Measurements from ENCODE around the gene ABCG2. TPM values are rescaled to one million over a fixed set of nuclear protein-coding genes. Genes with fewer than 3 reads are reported as not detected.

Gene ABCG2
- total RNA-seq, 2 experiments from 2014 or later, result 0.25 to 0.54 TPM

- ChIA-PET POLR2A (no interaction called here), CTCF (no interaction called here)
- DNase-seq (no peak), ATAC-seq (no peak)
- no peaks in the 10 kb centered on the region for H3K4me1 Mint-ChIP-seq (ENCODE audit: low read depth)
- H3K27ac Mint-ChIP-seq, result no peak overlapping the region
- no peak overlapping the region for H3K4me3 Mint-ChIP-seq
- peaks cover 10% of the 10 kb centered on the region for H3K9me3 Mint-ChIP-seq
- TF ChIP-seq CTCF (IDR thresholded peaks at IDR 0.05), result no peak
- H3K27me3 Mint-ChIP-seq, result no peaks in the 10 kb centered on the region
- peaks cover 53% of the 10 kb centered on the region for H3K36me3 Mint-ChIP-seq (ENCODE audit: low read depth)
- intact Hi-C loops (cut with micrococcal nuclease), result no loop called here
Observed at GRCh38 chr4:88070031-88070430, 88.4 kb downstream of the ABCG2 start.

- POLR2A ChIA-PET, result no interaction called here
- Mint-ChIP-seq H3K27ac (no peak overlapping the region), H3K27me3 (no peaks in the 10 kb centered on the region), H3K4me1 (ENCODE audit: low read depth) (no peaks in the 10 kb centered on the region), H3K36me3 (ENCODE audit: low read depth) (peaks cover 22% of the 10 kb centered on the region), H3K4me3 (no peak overlapping the region), H3K9me3 (peaks cover 2% of the 10 kb centered on the region)
- DNase-seq (no peak), ATAC-seq (no peak)
- CTCF ChIA-PET, result interaction anchor here (1.3 to 2.3 kb wide), 3 partner anchors 10 to 451 kb away, joined by 3 to 6 read pairs (median 4); no protein-coding TSS in a partner anchor
- intact Hi-C loops (cut with micrococcal nuclease), result no loop called here
- TF ChIP-seq CTCF (IDR thresholded peaks at IDR 0.05), result no peak
Observed at GRCh38 chr4:88064410-88064809, 94.0 kb downstream of the ABCG2 start.

- DNase-seq (no peak), ATAC-seq (no peak)
- ChIA-PET CTCF (interaction anchor here (1.3 to 2.3 kb wide), 3 partner anchors 9 to 451 kb away, joined by 3 to 6 read pairs (median 4); no protein-coding TSS in a partner anchor), POLR2A (no interaction called here)
- no peak overlapping the region for H3K4me3 Mint-ChIP-seq
- no peak overlapping the region for H3K27ac Mint-ChIP-seq
- H3K36me3 Mint-ChIP-seq (ENCODE audit: low read depth), result peaks cover 22% of the 10 kb centered on the region
- no peaks in the 10 kb centered on the region for H3K4me1 Mint-ChIP-seq (ENCODE audit: low read depth)
- TF ChIP-seq CTCF (IDR thresholded peaks at IDR 0.05), result no peak
- H3K27me3 Mint-ChIP-seq, result no peaks in the 10 kb centered on the region
- intact Hi-C loops (cut with micrococcal nuclease), result no loop called here
- peaks cover 2% of the 10 kb centered on the region for H3K9me3 Mint-ChIP-seq
Observed at GRCh38 chr4:88063634-88064296, 94.7 kb downstream of the ABCG2 start.

GRCh38 chr4:88062843-88063242, 95.6 kb downstream of the ABCG2 start:
- POLR2A ChIA-PET, result no interaction called here
- H3K4me3 Mint-ChIP-seq, result no peak overlapping the region
- H3K36me3 Mint-ChIP-seq (ENCODE audit: low read depth), result peaks cover 17% of the 10 kb centered on the region
- ATAC-seq (no peak), DNase-seq (no peak)
- no peaks in the 10 kb centered on the region for H3K4me1 Mint-ChIP-seq (ENCODE audit: low read depth)
- no peak for TF ChIP-seq CTCF (IDR thresholded peaks at IDR 0.05)
- no peak overlapping the region for H3K27ac Mint-ChIP-seq
- no peaks in the 10 kb centered on the region for H3K27me3 Mint-ChIP-seq
- CTCF ChIA-PET, result no interaction called here
- intact Hi-C loops (cut with micrococcal nuclease), result no loop called here
- H3K9me3 Mint-ChIP-seq, result no peaks in the 10 kb centered on the region

- TF ChIP-seq CTCF (IDR thresholded peaks at IDR 0.05), result no peak
- intact Hi-C loops (cut with micrococcal nuclease), result no loop called here
- H3K4me1 Mint-ChIP-seq (ENCODE audit: low read depth), result no peaks in the 10 kb centered on the region
- no peaks in the 10 kb centered on the region for H3K9me3 Mint-ChIP-seq
- DNase-seq (no peak), ATAC-seq (no peak)
- ChIA-PET POLR2A (no interaction called here), CTCF (no interaction called here)
- no peak overlapping the region for H3K27ac Mint-ChIP-seq
- H3K27me3 Mint-ChIP-seq, result no peaks in the 10 kb centered on the region
- H3K36me3 Mint-ChIP-seq (ENCODE audit: low read depth), result peaks cover 11% of the 10 kb centered on the region
- H3K4me3 Mint-ChIP-seq, result no peak overlapping the region
Observed at GRCh38 chr4:88062311-88062710, 96.1 kb downstream of the ABCG2 start.
